ENCODE data around the gene ACBD4. TPM values are rescaled to one million over a fixed set of nuclear protein-coding genes. Genes with fewer than 3 reads are reported as not detected.

The ACBD4 gene
- total RNA-seq, 1 donor from 2014 or later = 3.1 TPM

- Histone ChIP-seq H3K9me3 (ENCODE audit: control insufficient read depth in 3 of 3, low read length in 3 of 3) (no peaks in the 10 kb centered on the region), H3K4me3 (ENCODE audit: low read length in 3 of 3) (no peak overlapping the region), H3K27me3 (ENCODE audit: control insufficient read depth in 3 of 3, insufficient read depth in 3 of 3, low read length in 3 of 3) (no peaks in the 10 kb centered on the region), H3K9ac (ENCODE audit: low read depth in 1 of 3, low read length in 3 of 3) (no peak overlapping the region), H3K4me1 (ENCODE audit: control insufficient read depth in 3 of 3, insufficient read depth in 3 of 3, low read length in 3 of 3) (peaks cover 16 to 25% (median 23%) of the 10 kb centered on the region in 3 donors), H3K27ac (ENCODE audit: low read depth, low read length) (no peak overlapping the region), H3K36me3 (ENCODE audit: control insufficient read depth in 3 of 3, insufficient read depth in 3 of 3, low read length in 3 of 3) (no peaks in the 10 kb centered on the region)
These were observed 40.2 kb downstream of the ACBD4 start for GRCh38 chr17:45175759-45176115.

- Histone ChIP-seq H3K4me1 (ENCODE audit: control insufficient read depth in 3 of 3, insufficient read depth in 3 of 3, low read length in 3 of 3) (peaks cover 0 to 8% (median 6%) of the 10 kb centered on the region in 3 donors), H3K4me3 (ENCODE audit: low read length in 3 of 3) (no peak overlapping the region), H3K27me3 (ENCODE audit: control insufficient read depth in 3 of 3, insufficient read depth in 3 of 3, low read length in 3 of 3) (no peaks in the 10 kb centered on the region), H3K27ac (ENCODE audit: low read depth, low read length) (no peak overlapping the region), H3K9me3 (ENCODE audit: control insufficient read depth in 3 of 3, low read length in 3 of 3) (no peaks in the 10 kb centered on the region), H3K36me3 (ENCODE audit: control insufficient read depth in 3 of 3, insufficient read depth in 3 of 3, low read length in 3 of 3) (no peaks in the 10 kb centered on the region), H3K9ac (ENCODE audit: low read depth in 1 of 3, low read length in 3 of 3) (no peak overlapping the region)
These were observed 42.1 kb downstream of the ACBD4 start for GRCh38 chr17:45177563-45177962.

DNA sequence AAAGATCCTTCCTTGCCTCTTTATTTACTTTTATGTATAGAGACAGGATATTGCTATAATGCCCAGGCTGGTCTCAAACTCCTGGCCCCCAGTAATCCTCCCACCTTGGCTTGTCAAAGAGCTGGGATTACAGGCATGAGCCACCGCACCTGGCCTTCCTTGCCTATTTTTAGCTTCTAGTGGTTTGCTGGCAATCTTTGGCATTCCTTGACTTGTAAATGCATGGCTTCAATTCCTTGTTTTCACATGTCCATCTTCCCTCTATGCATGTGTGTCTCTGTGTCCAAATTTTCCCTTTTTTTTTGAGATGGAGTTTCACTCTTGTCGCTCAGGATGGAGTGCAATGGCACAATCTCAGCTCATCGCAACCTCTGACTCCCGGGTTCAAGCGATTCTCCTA lies 48.7 kb downstream of the ACBD4 start:
- Histone ChIP-seq H3K27me3 (ENCODE audit: control insufficient read depth in 3 of 3, insufficient read depth in 3 of 3, low read length in 3 of 3) (no peaks in the 10 kb centered on the region), H3K36me3 (ENCODE audit: control insufficient read depth in 3 of 3, insufficient read depth in 3 of 3, low read length in 3 of 3) (no peaks in the 10 kb centered on the region), H3K9ac (ENCODE audit: low read depth in 1 of 3, low read length in 3 of 3) (no peak overlapping the region), H3K4me1 (ENCODE audit: control insufficient read depth in 3 of 3, insufficient read depth in 3 of 3, low read length in 3 of 3) (peaks cover 3 to 4% (median 3%) of the 10 kb centered on the region in 3 donors), H3K4me3 (ENCODE audit: low read length in 3 of 3) (no peak overlapping the region), H3K27ac (ENCODE audit: low read depth, low read length) (no peak overlapping the region), H3K9me3 (ENCODE audit: control insufficient read depth in 3 of 3, low read length in 3 of 3) (no peaks in the 10 kb centered on the region)

- Histone ChIP-seq H3K4me3 (ENCODE audit: low read length in 3 of 3) (no peak overlapping the region), H3K27me3 (ENCODE audit: control insufficient read depth in 3 of 3, insufficient read depth in 3 of 3, low read length in 3 of 3) (no peaks in the 10 kb centered on the region), H3K27ac (ENCODE audit: low read depth, low read length) (no peak overlapping the region), H3K36me3 (ENCODE audit: control insufficient read depth in 3 of 3, insufficient read depth in 3 of 3, low read length in 3 of 3) (no peaks in the 10 kb centered on the region), H3K9ac (ENCODE audit: low read depth in 1 of 3, low read length in 3 of 3) (no peak overlapping the region), H3K9me3 (ENCODE audit: control insufficient read depth in 3 of 3, low read length in 3 of 3) (no peaks in the 10 kb centered on the region), H3K4me1 (ENCODE audit: control insufficient read depth in 3 of 3, insufficient read depth in 3 of 3, low read length in 3 of 3) (peaks cover 3 to 4% (median 3%) of the 10 kb centered on the region in 3 donors)
These were observed 51.4 kb downstream of the ACBD4 start for GRCh38 chr17:45186801-45187354.

DNA sequence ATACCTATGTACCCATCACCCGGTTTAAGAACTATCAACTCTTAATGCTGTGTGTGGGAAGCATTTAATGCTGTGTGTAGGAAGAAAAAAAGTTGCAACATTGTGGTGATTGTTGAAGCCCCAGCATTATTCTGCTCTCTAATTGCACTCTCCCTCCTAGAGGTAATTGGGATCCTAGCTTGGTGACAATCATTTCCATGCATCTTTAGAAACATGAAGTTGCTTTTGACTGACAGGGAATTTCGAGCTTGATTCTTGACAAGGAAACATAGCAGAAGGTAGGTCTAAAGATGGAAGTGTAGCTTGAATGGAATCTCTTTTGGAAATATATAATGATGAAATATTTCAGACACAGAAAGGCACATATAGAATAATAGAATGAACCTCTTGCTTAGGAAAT lies 53.5 kb downstream of the ACBD4 start:
- no peaks in the 10 kb centered on the region for H3K9me3 ChIP-seq (ENCODE audit: control insufficient read depth in 3 of 3, low read length in 3 of 3)
- no peak overlapping the region for H3K4me3 ChIP-seq (ENCODE audit: low read length in 3 of 3)
- H3K27ac ChIP-seq (ENCODE audit: low read depth, low read length) = no peak overlapping the region
- H3K4me1 ChIP-seq (ENCODE audit: control insufficient read depth in 3 of 3, insufficient read depth in 3 of 3, low read length in 3 of 3) = peaks cover 1 to 3% (median 3%) of the 10 kb centered on the region in 3 donors
- no peaks in the 10 kb centered on the region for H3K36me3 ChIP-seq (ENCODE audit: control insufficient read depth in 3 of 3, insufficient read depth in 3 of 3, low read length in 3 of 3)
- no peaks in the 10 kb centered on the region for H3K27me3 ChIP-seq (ENCODE audit: control insufficient read depth in 3 of 3, insufficient read depth in 3 of 3, low read length in 3 of 3)
- H3K9ac ChIP-seq (ENCODE audit: low read depth in 1 of 3, low read length in 3 of 3) = no peak overlapping the region

DNA sequence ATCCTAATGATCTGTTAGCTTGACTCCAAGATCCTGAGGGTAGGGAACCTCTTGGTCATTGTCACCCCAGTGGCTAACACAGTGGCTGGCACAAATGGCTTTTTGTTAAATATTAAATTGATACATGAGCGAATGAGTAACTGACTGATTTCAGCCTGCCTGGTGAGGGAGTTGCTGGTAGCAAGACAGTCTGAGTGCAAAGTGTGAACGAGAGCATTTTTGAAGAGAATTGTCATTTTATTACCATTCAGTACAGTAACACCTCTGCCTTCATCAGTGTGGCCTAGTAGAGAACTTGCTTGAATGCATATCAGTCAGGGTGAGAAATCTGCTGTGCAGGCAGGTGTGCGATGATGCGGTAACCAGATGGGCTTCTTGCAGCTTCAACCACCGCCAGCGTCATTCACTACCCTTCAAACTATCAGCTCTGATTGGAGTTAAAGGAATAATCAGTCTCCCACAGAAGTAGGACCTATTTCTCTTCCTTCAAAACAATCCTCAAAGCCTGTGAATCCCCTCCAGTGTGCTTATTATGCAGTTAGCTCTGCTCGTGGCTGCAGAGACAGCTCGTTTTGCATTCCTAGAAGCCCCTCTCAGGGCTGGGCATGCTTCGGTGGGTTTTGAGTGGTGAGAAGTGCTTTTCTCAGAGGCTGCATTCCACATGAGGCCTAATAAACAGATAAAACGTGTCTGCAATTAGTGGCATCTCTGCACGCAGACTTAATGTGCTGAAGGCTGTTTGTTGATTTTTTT lies 55.2 kb downstream of the ACBD4 start:
- no peaks in the 10 kb centered on the region for H3K4me1 ChIP-seq (ENCODE audit: control insufficient read depth in 3 of 3, insufficient read depth in 3 of 3, low read length in 3 of 3)
- no peaks in the 10 kb centered on the region for H3K36me3 ChIP-seq (ENCODE audit: control insufficient read depth in 3 of 3, insufficient read depth in 3 of 3, low read length in 3 of 3)
- peaks cover 0 to 3% (median 0%) of the 10 kb centered on the region in 3 donors for H3K27me3 ChIP-seq (ENCODE audit: control insufficient read depth in 3 of 3, insufficient read depth in 3 of 3, low read length in 3 of 3)
- H3K27ac ChIP-seq (ENCODE audit: low read depth, low read length) = no peak overlapping the region
- H3K9me3 ChIP-seq (ENCODE audit: control insufficient read depth in 3 of 3, low read length in 3 of 3) = no peaks in the 10 kb centered on the region
- no peak overlapping the region for H3K9ac ChIP-seq (ENCODE audit: low read depth in 1 of 3, low read length in 3 of 3)
- no peak overlapping the region for H3K4me3 ChIP-seq (ENCODE audit: low read length in 3 of 3)

Small RNA genes lying within 50 kb of the gene (small RNA-seq; reads per million reads assigned to genes)
- gene MIR6784 = 0.07 reads per million

Other genes starting within 250 kb of the ACBD4 start
- gene EFTUD2, start 236.2 kb upstream of the ACBD4 start, total RNA-seq = 79.3 TPM
- gene GFAP, start 220.2 kb upstream of the ACBD4 start, total RNA-seq = 2.1 TPM
- 1.0 TPM for gene KIF18B, start 187.9 kb upstream of the ACBD4 start, total RNA-seq
- gene C1QL1, start 167.4 kb upstream of the ACBD4 start, total RNA-seq = 1.0 TPM
- gene DCAKD, start 84.1 kb upstream of the ACBD4 start, total RNA-seq = 20.9 TPM
- 35.5 TPM for gene NMT1, start 74.4 kb upstream of the ACBD4 start, total RNA-seq
- 12.0 TPM for gene PLCD3, start 3.2 kb upstream of the ACBD4 start, total RNA-seq
- 14.6 TPM for gene HEXIM1, start 12.8 kb downstream of the ACBD4 start, total RNA-seq
- gene HEXIM2, start 26.2 kb downstream of the ACBD4 start, total RNA-seq = 10.4 TPM
- 3.1 TPM for gene FMNL1, start 86.2 kb downstream of the ACBD4 start, total RNA-seq
- not detected for gene SPATA32, start 126.4 kb downstream of the ACBD4 start, total RNA-seq
- gene MAP3K14, start 181.3 kb downstream of the ACBD4 start, total RNA-seq = 1.6 TPM

Data from skeletal muscle tissue (tissue), 5 donors.